Effector CD4-positive, alpha-beta T cell (primary cell): ENCODE data around the gene PPP2R3C.
"Not testable (repeated sequence)": the region's sequence is repeated elsewhere in the genome, so short reads cannot be mapped to it uniquely, and the experiment has no call there.

Experiments
- DNase-seq: peaks from one replicate; pipeline ENCODE4 v3.0.0-alpha.2; 2020
- total RNA-seq: gene quantifications from one replicate; lab custom pipeline; 2026; lab: John Stamatoyannopoulos, UW

Gene PPP2R3C
- 43.2 reads per million, percentile 65 among the genes with 10 or more reads in this experiment for total RNA-seq

GRCh38 chr14:35121887-35122695 lies at the start of gene PPP2R3C, which contains the start of gene PRORP:
PPP2R3C (minus strand) TSS chr14:35121990; CDS start chr14:35121959, 31 bp downstream.
PRORP (plus strand) TSS chr14:35122552; CDS start chr14:35123246, 694 bp downstream.
- peak; percentile 93 for DNase-seq

DNA sequence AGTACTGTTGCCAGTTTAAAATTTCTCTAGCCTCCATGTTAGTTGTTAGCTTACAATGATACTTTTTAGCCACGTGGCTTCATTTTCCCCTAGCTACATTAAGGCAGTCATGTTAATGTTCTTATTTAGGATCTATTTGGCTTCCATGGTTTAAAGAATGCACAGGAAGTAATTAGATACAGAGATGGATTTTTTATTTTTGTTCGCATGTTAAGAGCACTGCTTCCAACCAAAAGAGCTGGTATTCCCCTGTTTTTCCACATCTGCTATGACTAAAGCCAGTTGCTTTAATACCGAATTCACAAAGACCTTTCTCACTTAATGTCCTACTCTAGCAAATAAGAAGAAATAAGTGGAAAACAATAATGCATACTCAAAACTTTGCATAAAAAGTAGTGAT lies 45.7 kb upstream of the PPP2R3C start:
- no peak for DNase-seq

GRCh38 chr14:35164849-35165248 lies 43.1 kb upstream of the PPP2R3C start:
- DNase-seq: no peak

DNA sequence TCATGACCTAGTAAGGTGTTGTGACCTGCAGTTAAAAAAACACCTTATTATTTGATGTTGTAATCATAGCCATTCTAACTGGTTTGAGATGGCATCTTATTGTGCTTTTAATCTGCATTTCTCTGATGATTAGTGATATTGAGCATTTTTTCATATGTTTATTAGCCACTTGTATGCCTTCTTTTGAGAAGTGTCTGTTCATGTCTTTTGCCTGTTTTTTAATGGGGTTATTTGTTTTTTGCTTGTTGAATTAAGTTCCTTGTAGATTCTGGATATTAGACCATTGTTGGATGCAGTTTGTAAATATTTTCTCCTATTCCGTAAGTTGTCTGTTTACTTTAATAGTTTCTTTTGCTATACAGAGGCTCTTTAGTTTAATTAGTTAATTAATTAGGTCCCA lies 41.6 kb upstream of the PPP2R3C start:
- DNase-seq: no peak

DNA sequence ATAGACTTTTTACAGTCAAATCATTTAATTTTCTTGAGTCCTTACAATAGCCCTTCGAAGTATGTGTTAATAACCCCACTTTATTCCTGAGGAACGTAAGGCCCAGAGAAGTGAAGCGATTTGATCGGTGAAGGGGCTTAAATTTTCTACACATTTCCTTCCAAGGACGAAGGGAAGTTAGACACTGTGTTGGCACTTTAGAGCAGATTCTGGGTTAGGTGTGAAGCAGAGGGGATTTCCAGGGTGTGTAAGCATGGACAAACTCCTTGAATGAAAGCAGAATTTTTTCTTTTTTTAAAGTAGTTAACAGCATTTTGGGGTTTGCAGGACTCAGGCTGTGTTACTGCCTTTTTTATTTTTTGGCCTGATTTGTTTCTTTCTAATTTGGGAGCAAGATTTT lies 39.4 kb upstream of the PPP2R3C start:
- DNase-seq: peak; percentile 8

DNA sequence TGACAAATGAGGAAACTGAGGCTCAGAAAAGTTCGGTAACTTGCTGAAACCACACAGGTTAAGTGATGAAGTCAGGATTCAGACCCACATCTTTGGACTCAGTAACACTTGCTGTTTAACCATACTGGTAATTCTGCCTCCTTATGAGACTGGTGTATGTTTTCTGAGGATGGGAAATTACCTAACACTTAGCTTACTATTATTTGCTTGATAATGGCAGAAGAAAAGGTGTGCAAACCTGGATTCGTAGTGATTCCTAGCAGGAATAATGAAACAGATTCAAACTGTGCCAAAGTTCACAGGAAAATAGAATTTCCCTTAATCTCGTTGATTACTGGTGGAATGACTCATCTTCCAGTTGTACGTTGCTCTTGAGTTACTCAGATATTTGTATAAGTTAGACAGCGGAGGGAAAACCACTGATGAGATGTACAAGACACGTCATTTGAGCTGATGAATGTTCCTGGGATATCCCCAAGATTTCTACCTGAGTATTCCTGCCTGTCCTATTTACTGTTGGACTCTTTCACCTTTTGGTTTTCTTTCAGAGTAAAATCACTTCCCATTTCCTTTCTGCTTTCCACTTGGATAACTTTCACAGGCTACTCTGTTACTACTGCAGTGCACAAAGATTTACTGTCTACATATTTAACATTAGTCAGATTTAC lies 38.1 kb upstream of the PPP2R3C start:
- no peak for DNase-seq

DNA sequence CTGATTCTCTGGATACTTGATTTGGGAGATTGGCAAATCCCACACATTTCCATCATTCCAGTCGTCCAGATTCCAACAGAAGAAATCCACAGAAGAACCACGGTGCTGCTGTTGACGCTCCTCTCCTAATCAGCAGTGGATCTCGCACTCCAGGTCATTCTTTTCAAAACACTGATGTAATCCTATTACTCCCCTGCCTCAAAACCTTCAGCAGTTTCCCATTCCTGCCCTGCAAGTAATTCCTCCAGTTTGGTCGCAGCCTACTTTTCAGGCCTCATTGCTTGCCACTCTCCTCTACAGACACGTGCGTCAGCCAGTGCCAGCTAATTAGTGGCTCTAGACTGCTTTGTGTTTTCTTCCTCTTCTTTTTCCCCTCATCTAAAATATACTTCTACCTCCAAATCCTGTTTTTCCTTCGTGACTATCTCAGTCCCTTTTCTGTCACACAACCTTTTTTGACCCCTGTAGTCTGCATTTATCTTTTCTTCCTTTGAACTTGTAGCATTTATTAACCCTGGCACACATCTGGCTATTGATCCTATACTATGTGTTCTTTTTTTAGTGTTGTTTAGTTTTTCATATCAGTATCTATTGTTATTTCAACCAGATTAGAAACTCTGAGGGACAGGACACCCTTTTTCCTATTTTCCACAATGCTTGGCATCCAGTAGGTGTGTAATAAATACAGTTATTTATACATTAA lies 37.3 kb upstream of the PPP2R3C start:
- DNase-seq: no peak

DNA sequence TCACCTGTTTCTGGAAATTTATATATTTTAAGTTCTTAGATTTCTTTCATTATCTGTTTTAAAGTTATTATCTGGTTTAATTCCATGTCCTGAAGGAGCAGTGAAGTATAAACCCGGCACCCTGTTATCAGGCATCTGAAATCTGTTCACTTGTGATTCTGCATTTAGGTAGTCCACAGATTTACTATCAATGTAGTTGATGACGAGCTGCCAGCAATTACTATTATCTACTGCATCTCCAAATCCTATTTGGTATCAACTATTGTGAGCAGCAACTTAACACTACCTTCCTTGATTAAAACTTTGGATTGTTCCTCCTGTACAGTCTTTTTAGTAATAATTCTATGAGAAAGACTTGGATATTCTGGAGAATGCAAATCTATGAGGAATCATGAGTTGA lies 36.7 kb upstream of the PPP2R3C start:
- DNase-seq: no peak

DNA sequence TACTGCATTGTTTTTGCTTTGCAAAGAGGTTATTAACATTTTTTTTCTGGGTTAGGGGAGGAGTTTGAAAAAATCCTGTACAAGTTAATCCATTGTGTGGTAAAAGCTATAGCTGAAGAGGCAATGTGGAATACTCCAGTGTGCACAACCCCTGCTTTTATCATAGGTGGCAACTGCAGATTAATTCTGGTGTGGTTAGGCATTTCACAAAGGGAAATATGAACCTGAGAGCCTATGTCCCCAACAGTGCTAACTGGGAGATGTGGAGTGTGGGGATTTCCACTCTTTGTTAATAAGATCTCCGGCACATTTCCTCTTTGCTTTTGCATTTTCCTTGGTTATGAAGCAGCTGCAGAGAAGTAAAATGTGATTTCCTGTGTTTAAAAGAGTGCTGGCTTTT lies 34.2 kb upstream of the PPP2R3C start:
- no peak for DNase-seq

DNA sequence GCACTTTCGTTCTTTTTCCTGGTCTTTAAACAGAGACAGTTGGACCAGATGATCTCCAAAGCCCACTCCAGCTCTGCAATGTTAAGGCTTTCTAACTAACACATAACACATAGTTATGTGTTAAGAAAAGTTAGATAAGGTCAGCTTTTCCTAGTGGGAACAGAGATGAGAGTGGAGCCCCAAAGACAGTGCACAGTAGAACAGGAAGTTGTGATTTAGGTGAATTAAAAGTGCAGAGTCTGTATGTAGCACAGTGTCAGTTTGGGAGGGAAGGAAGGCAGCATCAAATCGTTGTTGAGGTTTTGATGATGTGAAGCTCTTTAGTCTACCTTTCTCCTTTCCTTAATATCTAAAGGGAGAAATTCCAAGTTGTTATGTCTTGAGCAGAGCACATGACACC lies 32.2 kb upstream of the PPP2R3C start:
- DNase-seq: no peak

DNA sequence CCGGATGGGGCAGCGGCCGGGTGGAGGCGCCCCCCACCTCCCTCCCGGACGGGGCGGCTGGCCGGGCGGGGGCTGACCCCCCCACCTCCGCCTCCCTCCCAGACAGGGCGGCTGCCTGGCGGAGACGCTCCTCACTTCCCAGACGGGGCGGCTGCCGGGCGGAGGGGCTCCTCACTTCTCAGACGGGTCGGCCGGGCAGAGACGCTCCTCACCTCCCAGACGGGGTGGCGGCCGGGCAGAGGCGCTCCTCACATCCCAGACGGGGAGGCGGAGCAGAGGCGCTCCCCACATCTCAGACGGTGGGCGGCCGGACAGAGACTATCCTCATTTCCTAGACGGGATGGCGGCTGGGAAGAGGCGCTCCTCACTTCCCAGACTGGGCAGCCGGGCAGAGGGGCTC lies 30.7 kb upstream of the PPP2R3C start:
- not testable (repeated sequence) for DNase-seq

DNA sequence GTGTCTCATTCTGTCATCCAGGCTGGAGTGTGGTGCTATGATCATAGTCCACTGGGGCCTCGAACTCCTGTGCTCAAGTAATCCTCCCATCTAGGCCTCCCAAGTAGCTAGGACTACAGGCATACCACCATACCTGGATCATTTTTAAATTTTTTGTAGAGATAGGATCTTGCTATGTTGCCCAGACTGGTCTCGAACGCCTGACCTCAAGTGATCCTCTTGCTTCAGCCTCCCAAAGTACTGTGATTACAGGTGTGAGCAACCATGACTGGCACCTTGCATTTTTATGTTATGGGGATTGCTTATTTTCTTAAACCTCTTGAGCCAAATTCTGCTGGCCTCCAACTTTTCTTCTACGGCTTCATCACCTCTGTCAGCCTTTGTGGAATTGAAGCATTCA lies 27.4 kb upstream of the PPP2R3C start:
- no peak for DNase-seq

DNA sequence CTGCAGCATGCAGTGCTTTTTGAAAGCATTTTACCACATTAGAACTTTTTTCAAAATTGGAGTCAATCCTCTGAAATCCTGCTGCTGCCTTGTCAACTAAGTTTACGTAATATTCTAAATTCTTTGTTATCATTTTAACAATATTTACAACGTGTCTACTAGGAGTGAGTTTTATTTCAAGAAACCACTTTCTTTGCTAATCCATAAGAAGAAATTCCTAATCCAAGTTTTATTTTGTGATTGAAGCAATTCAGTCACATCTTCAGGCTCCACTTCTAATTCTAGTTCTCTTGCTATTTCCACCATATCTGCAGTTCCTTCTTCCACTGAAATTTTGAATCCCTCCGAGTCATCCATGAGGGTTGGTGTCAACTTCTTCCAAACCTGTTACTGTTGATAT lies 25.9 kb upstream of the PPP2R3C start:
- DNase-seq: no peak

- no peak for DNase-seq
Measured at GRCh38 chr14:35147186-35147585, 25.4 kb upstream of the PPP2R3C start.

DNA sequence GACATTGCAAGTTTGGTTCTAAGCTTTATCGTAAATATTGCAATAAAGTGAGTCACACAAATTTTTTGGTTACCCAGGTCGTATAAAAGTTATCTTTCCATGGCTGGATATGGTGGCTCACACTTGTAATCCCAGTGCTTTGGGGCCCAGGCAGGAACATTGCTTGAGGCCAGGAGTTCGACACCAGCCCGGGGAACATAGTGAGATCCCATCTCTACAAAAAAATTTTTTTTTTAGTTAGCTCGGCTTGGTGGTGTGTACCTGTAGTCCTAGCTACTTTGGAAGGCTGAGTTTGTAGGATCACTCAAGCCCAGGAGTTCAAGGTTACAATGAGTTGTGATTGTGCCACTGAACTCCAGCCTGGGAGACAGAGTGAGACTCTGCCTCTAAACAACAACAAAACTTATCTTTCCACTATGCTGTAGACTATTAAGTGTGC lies 24.9 kb upstream of the PPP2R3C start:
- DNase-seq: no peak

- DNase-seq: no peak
Measured at GRCh38 chr14:35144029-35144428, 22.2 kb upstream of the PPP2R3C start.

DNA sequence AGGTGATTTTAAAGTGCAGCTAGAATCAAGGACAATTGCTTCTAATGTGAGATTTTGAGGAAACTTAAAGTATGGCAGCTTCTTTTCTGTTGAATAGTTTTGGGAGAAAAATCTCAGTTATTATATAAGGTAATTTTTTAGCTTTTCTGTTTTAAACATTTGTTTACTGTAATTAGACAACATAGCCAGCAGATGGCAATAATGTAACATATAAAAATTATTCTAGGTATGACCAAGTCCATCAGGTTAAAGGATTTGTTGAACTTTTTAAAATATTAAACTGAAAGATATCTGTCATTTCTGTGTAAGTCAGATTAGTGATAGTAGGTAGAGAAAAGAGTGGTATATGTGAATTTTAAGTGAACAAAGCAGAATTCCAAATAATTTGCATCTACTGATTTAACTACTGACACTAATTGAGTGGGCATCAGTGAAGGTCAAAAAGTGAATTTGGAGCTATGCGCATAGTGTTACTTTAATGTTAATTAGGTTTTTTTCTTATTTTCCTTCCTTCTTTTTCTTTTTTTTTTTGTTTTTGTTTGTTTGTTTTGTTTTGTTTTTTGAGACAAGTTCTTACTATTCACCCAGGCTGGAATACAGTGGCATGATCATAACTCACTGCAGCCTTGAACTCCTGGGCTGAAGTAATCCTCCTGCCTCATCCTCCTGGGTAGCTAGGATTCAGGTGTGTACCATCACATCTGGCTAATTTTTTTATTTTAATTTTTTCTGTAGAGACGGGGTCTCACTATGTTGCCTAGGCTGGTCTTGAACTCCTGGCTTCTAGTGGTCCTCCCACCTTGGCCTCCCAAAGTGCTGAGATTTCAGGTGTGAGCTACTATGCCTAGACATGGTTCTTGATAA lies 19.2 kb upstream of the PPP2R3C start:
- no peak for DNase-seq

DNA sequence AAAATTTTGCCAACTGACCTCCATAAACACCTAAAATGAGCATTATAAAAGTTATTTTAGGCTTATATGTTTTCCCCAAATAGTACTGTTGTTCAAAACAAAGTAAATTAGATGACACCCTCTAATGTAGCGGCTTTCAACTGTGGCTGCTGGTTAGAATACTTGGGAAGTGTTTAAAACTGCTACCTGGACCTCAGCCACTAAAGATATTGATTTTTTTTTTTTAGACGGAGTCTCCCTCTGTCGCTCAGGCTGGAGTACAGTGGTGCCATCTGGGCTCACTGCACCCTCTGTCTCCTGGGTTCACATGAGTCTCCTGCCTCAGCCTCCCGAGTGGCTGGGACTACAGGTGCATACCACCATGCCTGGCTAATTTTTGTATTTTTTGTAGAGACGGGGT lies 16.8 kb upstream of the PPP2R3C start:
- DNase-seq: no peak

DNA sequence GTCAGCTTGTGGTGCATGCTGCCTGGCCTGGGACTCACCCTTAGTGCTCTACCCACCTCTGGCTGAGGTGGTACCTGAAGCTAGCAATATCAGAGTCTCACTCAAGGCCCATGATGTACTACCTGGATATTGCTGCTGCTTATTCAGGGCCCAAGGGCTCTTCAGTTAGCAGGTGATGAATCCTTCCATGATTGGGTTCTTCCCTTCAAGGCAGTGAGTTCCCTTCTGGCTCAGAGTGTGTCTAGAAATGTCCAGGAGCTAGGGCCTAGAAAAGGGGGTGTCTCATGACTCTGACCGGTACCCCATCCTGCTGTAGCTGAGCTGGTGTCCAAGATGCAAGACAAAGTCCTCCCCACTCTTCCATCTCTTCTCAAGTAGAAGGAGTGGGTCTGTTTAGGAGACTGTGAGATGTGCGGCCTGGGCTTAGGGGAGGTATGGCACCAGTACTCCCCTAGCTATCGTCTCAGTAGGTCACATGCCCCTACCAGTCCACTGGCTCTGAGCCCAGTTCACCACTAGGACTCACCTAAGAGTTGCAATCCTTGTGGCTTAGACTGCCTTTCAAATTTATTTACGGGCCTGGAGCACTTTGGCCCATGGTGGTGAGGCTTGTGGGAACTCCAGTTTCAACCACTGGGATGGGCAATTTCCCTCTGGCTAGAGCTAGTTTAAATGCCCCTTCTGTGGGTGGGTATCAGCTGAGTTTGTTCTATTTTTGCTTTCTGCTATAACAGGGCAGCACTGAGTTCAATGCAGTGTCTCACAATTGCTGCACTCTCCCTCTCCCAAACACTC lies 12.7 kb upstream of the PPP2R3C start:
- DNase-seq: no peak

DNA sequence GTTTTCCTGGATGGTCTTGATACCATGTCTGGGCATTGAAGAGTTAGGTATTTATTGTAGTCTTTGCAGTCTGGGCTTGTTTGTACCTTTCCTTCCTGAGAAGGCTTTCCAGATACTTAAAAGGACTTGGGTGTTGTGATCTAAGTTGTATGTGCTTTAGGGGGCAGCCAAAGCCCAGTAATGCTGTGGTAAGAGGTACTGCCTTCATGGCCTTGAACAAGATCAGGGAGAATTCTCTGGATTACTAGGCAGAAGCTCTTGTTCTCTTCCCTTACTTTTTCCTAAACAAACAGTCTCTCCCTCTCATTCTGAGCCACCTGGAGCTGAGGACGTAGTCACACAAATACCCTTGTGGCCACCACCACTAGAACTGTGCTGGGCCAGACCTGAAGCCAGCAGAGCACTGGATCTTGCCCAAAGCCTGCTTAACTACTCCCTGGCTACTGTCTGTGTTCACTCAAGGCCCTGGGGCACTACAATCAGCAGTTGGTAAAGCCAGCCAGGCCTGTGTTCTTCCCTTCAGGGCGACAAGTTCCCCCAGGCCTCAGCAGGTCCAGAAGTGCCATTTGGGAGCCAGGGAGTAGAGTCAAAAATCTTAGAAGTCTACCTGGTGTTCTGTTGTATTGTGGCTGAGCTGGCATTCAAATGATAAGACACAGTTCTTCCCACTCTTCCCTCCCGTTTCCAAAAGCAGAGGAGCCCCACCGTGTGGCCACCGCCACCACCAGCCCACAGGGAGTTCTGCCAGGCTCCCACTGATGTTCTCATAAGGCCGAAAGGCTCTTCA lies 11.9 kb upstream of the PPP2R3C start:
- DNase-seq: no peak

DNA sequence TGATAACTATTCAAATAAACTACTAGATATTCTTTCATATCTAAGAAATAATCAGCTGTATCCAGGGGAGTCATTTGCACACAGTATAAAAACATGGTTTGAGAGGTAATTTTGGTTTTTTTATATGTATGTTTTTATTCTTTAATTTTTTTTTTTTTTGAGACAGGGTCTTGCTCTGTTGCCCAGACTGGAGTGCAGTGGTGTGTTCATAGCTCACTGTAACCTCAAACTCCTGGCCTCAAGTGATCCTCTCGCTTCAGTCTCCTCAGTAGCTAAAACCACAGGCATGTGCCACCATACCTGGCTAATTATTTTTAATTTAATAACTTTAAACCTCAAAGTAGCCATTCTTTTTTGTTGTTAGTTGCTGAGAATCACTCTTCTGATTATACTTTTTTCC lies 2.3 kb upstream of the PPP2R3C start:
- no peak for DNase-seq
